ENCODE measurements around the gene KCNG1.

KCNG1 gene

GRCh38 chr20:51014797-51015722, 7.8 kb downstream of the KCNG1 start:
- peak; percentile 69 for DNase-seq (ENCODE audit: low spot score)

- no peak for DNase-seq (ENCODE audit: low spot score)
Observed at GRCh38 chr20:51013577-51014330, 9.2 kb downstream of the KCNG1 start.

GRCh38 chr20:51012357-51012756, 10.6 kb downstream of the KCNG1 start:
- no peak for DNase-seq (ENCODE audit: low spot score)

DNA sequence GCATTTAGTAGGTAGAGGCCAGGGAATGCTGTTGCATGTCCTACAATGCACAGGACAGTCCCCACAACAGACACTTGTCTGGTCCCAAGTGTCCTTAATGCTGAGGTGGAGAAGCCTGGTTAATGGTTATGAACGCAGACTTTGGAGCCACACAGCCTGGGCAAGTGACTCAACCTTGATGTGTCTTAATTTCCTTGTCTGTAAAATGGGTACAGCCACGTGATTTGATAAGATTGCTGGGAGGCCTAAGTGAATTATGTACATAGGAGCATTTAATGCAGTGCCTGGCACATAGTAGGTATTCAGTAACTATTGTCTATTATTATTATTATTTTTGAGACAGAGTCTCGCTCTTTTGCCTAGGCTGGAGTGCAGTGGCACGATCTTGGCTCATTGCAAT, 11.4 kb downstream of the KCNG1 start:
- DNase-seq (ENCODE audit: low spot score): no peak

GRCh38 chr20:51010932-51011331, 12.0 kb downstream of the KCNG1 start:
- DNase-seq (ENCODE audit: low spot score): no peak

GRCh38 chr20:51010043-51010365, 12.9 kb downstream of the KCNG1 start:
- DNase-seq (ENCODE audit: low spot score): no peak

- DNase-seq (ENCODE audit: low spot score): no peak
Observed at GRCh38 chr20:51009303-51010042, 13.4 kb downstream of the KCNG1 start.

- no peak for DNase-seq (ENCODE audit: low spot score)
Observed at GRCh38 chr20:51008718-51009117, 14.2 kb downstream of the KCNG1 start.

DNA sequence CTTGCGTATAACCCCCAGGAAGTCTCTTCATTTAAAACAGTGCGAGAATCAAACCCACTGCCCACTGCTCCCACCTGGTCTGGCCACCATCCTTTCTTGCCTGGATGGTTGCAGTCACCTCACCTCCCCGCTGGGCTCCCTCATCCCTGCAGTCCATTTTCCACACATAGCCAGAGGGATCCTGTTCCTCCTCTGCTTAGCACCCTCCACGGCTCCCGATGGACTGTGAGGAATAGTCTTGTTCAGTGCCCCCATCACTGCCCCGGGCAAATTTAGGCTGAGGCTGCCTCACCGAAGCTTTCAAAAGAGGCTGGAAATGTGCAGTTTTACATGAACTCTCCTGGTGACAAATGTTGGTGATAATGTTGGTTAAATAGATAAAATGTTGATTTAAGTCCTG, 17.7 kb downstream of the KCNG1 start:
- no peak for DNase-seq (ENCODE audit: low spot score)

DNA sequence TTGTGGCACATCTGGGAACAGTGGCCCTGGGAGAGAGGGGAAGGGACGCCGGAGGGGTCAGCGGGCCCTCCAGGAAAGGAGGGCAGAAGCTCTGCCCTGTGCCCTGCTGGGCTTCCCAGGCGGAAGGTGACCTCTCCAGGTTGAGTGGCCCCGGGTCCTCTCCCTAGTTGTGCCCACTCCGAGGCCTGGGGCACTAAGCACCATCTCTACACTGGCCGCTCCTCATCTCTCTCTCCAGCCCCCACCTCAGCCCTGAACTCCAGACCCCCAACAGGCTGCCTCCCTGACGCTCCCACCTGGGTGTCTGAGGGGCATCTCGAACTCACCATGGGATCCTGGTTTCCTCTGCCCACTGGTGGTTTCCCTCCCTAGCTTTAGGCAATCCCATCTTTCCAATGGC, 18.1 kb downstream of the KCNG1 start:
- no peak for DNase-seq (ENCODE audit: low spot score)

DNA sequence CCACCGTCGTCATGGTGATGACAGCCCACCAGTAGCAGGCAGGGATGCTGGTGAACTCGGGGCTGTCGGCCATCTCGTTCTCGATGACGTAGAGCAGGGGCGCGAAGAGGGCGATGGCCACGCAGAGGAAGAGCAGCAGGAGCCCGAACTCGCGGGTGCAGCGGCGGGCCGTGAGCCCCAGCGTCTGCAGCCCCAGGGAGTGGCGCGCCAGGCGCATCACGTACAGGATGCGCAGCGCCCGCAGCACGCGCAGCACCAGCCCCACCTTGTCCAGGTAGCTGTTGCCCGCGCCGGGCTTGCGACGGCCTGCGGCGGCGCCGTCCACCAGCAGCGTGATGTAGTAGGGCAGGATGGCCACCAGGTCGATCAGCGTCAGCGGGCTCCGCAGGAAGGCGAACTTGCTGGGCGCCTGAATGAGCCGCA, 18.6 kb downstream of the KCNG1 start:
- no peak for DNase-seq (ENCODE audit: low spot score)

DNA sequence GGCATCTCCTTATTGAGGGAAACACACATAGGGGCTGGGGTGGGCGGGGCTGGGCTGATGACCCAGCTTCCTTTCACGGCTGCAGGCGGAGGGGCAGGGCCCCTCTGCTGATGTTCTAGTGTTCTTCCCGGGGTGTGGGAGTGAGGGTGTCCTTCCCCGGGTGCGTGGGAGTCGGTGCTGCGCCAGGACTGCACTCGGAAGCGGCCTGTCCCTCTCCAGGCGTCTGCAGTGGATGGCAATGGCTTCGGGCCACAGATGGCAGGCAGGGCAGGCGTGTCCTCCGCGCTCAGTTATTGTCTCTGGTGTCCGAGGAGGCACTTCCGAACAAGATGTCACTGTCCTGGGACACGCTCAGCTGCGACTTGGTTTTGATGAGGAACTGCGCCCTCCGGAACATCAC, 19.2 kb downstream of the KCNG1 start:
- DNase-seq (ENCODE audit: low spot score): no peak

DNA sequence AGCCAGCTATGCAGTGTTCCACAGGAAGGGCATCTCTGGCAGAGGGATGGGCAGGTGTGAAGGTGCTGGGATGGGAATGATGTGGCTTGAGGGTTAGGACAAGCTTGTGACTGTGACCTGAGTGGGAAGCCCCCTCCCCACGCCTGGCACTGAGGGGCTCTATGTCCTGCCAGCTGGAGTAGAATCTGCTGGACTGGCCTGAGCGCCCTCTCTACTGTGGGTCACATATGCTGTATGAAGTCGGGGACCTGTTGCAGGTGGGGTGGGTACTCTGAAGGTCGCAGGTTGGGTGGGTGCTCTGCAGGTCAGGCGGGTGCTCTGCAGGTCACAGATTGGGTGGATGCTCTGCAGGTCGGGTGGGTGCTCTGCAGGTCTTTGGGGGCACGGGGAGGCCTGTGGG, 20.3 kb downstream of the KCNG1 start:
- no peak for DNase-seq (ENCODE audit: low spot score)

DNA sequence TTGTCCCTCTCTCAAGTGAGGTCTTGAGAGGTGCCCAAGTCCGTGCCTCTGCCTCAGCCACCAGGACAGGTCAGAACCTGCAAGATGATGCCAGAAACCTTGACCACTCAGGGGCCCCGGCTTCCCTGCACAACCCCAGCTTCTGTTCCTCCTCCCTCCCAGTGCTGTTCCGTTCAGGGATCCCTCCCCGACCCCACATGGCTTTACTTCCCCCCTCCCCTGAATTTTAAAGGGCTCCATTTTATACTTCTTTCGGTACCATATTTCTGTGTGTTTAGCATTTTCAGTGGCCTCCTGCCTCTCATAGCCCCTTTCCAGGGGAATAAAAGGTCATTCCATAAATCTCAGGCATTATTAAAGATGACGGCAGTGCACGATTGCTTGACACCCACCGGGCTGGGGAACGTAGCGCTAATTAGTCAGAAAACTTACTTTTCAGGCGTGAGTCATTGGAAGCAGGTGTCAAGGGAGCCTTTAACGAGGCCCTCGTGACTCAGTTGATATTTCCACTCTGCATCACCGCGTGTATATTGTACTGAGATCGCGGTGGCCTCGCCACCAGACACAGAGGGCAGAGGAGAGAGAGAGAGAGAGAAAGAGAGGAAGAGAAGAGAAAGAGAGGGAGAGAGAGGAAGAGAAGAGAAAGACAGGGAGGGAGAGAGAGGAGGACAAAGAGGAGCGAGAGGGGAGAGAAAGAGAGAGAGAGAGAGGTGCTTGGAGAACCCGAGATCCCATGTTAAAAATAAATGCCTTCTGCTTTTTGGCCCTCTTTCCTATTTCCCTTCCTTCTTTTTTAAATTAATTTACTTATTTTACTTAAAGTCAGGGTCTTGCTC, 21.3 kb downstream of the KCNG1 start:
- no peak for DNase-seq (ENCODE audit: low spot score)

DNA sequence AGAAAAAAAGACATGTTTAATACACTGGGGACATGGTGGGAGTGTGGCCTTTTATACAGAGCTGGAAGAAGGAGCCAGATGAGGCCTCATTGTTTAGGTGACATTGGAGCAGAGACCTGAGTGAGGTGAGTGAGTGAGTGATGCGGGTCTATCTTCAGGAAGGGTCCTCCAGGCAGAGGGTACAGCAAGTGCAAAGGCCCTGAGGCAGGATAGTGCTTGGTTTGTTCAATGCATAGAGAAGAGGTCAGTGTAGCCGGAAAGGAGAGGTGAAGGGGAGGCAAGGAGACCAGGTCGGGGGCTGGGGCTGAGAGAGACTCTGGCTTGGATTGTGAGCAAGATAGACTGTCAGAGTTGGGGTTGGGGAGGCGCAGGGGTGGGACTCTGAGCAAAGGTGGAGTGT, 23.6 kb downstream of the KCNG1 start:
- DNase-seq (ENCODE audit: low spot score): no peak

DNA sequence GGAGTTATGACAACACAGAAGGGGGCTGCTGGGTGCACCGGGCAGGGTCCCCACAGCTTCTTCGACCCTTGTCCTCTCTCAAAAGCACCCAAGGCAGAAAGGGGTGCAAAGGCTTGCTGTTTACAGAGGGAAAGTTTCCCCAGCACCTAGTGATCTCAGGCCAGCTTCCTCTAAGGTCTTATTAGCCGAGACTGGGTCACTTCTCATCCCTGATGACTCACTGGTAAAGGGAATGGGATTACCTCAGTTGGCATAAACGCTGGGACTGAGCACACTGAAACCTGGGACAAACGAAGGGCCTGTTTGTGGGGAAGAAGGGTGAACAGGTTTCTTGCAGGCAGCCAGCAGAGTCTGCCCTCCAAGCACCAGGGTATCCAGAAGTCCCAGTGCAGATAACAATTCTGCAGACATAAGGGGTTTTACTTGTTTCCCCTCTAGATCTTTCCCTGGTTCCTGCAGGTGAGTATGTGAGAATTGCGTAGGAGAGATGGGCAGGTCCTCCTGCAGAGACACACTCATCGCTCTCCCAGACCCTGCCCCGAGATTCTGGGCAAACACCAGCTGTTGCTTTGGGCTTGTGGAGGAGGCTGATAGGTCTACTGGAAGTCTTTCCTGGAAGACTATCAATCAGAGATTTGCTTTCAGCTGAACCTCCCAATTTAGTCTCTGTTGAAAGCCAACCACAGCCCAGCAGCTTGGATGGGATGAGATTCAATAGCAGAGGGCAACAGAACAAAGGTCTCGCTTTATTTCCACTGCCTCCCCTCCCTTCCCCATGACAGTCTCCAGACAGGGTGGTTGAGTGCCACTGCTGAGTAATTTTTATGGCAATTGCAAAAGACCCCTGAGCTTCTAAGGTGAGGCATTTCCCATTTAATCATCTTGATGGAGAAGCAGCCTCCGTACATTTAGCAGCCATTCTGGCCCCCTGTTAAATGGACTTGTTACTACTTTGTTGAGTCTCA, 25.7 kb downstream of the KCNG1 start:
- DNase-seq (ENCODE audit: low spot score): no peak

- DNase-seq (ENCODE audit: low spot score): no peak
Observed at GRCh38 chr20:50995506-50995905, 27.4 kb downstream of the KCNG1 start.

- DNase-seq (ENCODE audit: low spot score): no peak
Observed at GRCh38 chr20:50993876-50994275, 29.0 kb downstream of the KCNG1 start.

- peak; percentile 79 for DNase-seq (ENCODE audit: low spot score)
Observed at GRCh38 chr20:50992733-50993457, 30.0 kb downstream of the KCNG1 start.
